Measurements from ENCODE around the gene LRCH1.

- TF ChIP-seq CTCF (IDR thresholded peaks at IDR 0.05; ENCODE audit: borderline replicate concordance, extremely low read depth, low read length, poor library complexity, severe bottlenecking) (no peak), EZH2 (IDR thresholded peaks at IDR 0.05; ENCODE audit: borderline replicate concordance, low read depth, low read length, severe bottlenecking) (no peak)
Measured at GRCh38 chr13:46667687-46668281, 114.8 kb downstream of the LRCH1 start.
